Hepatocyte (in vitro differentiated cells): ENCODE results near the gene ZC3H12D. TPM values are rescaled to one million over a fixed set of nuclear protein-coding genes. Genes with fewer than 3 reads are reported as not detected.

Experiments used
- DNase-seq: peaks from one replicate; pipeline ENCODE4 v3.0.0-alpha.2; 2016; ENCODE audit warnings: low spot score
- H2AFZ ChIP-seq: fragments of 200-600 bp; sonication (generic); 2 replicates; pipeline ENCODE4 v1.6.0; 2016; ENCODE audit warnings: antibody characterized with exemption, mild to moderate bottlenecking
- H3K27ac ChIP-seq: fragments of 200-600 bp; sonication (generic); 2 replicates; pipeline ENCODE4 v1.5.1; 2016; ENCODE audit warnings: mild to moderate bottlenecking
- H3K27me3 ChIP-seq: fragments of 200-600 bp; sonication (generic); 2 replicates; pipeline ENCODE4 v1.6.1; 2016
- H3K36me3 ChIP-seq: fragments of 200-600 bp; sonication (generic); replicated peaks from 2 replicates; pipeline ENCODE4 v1.5.1; 2016; ENCODE audit warnings: low read depth; ENCODE audit not compliant: insufficient read depth
- H3K4me1 ChIP-seq: fragments of 200-600 bp; sonication (generic); 2 replicates; pipeline ENCODE4 v1.5.1; 2016; ENCODE audit warnings: mild to moderate bottlenecking, moderate library complexity; ENCODE audit not compliant: insufficient read depth
- H3K4me2 ChIP-seq: fragments of 200-600 bp; sonication (generic); 2 replicates; pipeline ENCODE4 v1.6.0; 2016
- H3K4me3 ChIP-seq: fragments of 200-600 bp; sonication (generic); 2 replicates; pipeline ENCODE4 v1.5.1; 2016; ENCODE audit warnings: mild to moderate bottlenecking
- H3K79me2 ChIP-seq: fragments of 200-600 bp; sonication (generic); 2 replicates; pipeline ENCODE4 v1.6.0; 2017; ENCODE audit warnings: mild to moderate bottlenecking
- H3K9me2 ChIP-seq: fragments of 200-600 bp; sonication (generic); replicated peaks from 2 replicates; pipeline ENCODE4 v1.6.0; 2017; ENCODE audit warnings: mild to moderate bottlenecking; ENCODE audit not compliant: insufficient read depth
- H3K9me3 ChIP-seq: fragments of 200-600 bp; sonication (generic); 2 replicates; pipeline ENCODE4 v1.5.1; 2016; ENCODE audit warnings: low read depth, mild to moderate bottlenecking
- H4K20me1 ChIP-seq: fragments of 200-600 bp; sonication (generic); 2 replicates; pipeline ENCODE4 v1.6.0; 2016; ENCODE audit warnings: mild to moderate bottlenecking; ENCODE audit not compliant: insufficient read depth, poor library complexity, severe bottlenecking
- EZH2 ChIP-seq: fragments of 200-600 bp; sonication (generic); IDR thresholded peaks from 2 replicates; pipeline ENCODE4 v1.6.1; 2016; ENCODE audit warnings: antibody characterized with exemption, mild to moderate bottlenecking, borderline replicate concordance
- EZH2phosphoT487 ChIP-seq: fragments of 200-600 bp; sonication (generic); IDR thresholded peaks from one replicate; pipeline ENCODE4 v1.6.1; 2018; ENCODE audit warnings: antibody characterized with exemption, mild to moderate bottlenecking, low read depth, moderate library complexity; ENCODE audit not compliant: unreplicated experiment, severe bottlenecking
- WGBS: methylation state at CpG from one replicate; pipeline ENCODE4 v1.1.6; 2016; ENCODE audit warnings: low lambda C conversion rate; ENCODE audit errors: missing lambda C conversion rate; 5-methylcytosine and 5-hydroxymethylcytosine counted together
- polyA plus RNA-seq: library from polyadenylated mRNA; unstranded; fragments of >200 nt; fragmentation: Nextera tagmentation; extraction: Ambion mirVana; gene quantifications from 2 replicates; pipeline ENCODE4 v1.2.1, GENCODE V29; 2016
- total RNA-seq: library from RNA; depleted of rRNA; stranded (reverse); fragments of >200 nt; gene quantifications from 2 replicates; pipeline ENCODE4 v1.2.3, GENCODE V29; 2014
- TF ChIP-seq, protein P1 (sequence below): fragments of 200-600 bp; sonication (generic); IDR thresholded peaks from 2 replicates; pipeline ENCODE4 v1.5.1; 2016; ENCODE audit warnings: antibody characterized with exemption, mild to moderate bottlenecking; ENCODE audit not compliant: poor library complexity

The ZC3H12D gene
- total and polyA plus RNA-seq, 2 experiments from 2014 or later, result 0.06 to 0.50 TPM

DNA sequence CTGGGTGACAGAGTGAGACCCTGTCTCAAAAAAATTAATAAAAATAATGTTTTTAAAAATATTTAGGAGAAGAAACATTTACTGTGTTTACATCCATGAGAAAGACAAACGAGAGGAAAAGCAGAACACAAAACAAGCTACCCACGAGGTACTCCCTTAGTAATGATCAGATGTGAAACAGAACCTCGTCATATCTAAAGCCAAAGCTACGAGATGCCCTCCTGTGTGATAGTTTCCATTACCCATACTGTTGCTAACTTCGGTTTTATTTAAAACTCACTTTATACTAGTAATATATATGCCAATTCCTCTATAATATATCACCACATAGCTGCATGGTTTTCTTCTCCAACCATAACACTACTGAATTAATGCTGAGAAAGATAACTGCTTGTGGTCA is 63.7 kb downstream of the ZC3H12D start:
- Histone ChIP-seq H2AFZ (no peak overlapping the region), H3K79me2 (no peaks in the 10 kb centered on the region), H3K27ac (no peak overlapping the region), H3K9me2 (no peaks in the 10 kb centered on the region), H3K27me3 (no peaks in the 10 kb centered on the region), H3K9me3 (no peaks in the 10 kb centered on the region), H3K4me1 (peaks cover 6% of the 10 kb centered on the region), H3K4me2 (no peak overlapping the region), H4K20me1 (no peaks in the 10 kb centered on the region), H3K4me3 (no peak overlapping the region), H3K36me3 (no peaks in the 10 kb centered on the region)
- DNase-seq, result no peak
- 86% methylated on average over 5 of the region's 5 CpGs for WGBS
- TF ChIP-seq EZH2phosphoT487, result no peak
- TF ChIP-seq, protein P1, sequence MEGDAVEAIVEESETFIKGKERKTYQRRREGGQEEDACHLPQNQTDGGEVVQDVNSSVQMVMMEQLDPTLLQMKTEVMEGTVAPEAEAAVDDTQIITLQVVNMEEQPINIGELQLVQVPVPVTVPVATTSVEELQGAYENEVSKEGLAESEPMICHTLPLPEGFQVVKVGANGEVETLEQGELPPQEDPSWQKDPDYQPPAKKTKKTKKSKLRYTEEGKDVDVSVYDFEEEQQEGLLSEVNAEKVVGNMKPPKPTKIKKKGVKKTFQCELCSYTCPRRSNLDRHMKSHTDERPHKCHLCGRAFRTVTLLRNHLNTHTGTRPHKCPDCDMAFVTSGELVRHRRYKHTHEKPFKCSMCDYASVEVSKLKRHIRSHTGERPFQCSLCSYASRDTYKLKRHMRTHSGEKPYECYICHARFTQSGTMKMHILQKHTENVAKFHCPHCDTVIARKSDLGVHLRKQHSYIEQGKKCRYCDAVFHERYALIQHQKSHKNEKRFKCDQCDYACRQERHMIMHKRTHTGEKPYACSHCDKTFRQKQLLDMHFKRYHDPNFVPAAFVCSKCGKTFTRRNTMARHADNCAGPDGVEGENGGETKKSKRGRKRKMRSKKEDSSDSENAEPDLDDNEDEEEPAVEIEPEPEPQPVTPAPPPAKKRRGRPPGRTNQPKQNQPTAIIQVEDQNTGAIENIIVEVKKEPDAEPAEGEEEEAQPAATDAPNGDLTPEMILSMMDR, result no peak
- no peak for TF ChIP-seq EZH2

DNA sequence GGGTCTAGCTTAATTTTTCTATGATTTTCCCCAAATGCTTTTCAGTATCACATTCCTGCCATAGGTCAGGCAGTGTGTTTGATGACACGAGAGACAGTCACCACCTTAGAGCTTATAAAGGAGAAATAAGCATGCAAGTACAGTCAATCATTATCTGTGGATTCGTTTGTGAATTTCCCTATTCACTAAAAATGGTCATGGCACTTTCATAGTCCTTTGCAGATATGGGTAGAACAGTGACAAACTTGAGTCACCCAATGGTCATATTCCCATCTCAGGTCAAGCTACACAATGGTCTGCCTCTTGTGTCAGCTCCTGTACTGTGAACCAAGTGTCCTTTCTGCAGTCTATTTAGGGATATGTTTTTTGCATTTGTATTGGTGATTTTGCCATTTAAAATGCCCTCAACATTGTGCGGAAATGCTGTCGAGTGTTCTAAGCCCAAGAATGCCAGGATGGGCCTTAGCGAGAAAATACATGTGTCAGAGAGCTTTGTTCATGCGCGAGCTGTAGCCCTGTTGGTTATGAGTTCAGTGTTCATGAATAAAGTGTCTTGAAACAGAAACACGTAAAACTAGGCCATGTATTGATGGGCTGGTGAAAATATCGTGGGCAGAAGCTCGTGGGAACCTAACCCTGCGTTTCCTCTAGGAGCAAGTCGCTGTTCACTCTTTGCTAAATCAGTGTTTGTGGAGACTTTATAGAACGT is 65.0 kb downstream of the ZC3H12D start:
- Histone ChIP-seq H3K4me1 (peaks cover 6% of the 10 kb centered on the region), H3K27ac (no peak overlapping the region), H3K9me3 (no peaks in the 10 kb centered on the region), H2AFZ (no peak overlapping the region), H3K36me3 (no peaks in the 10 kb centered on the region), H3K4me3 (no peak overlapping the region), H3K79me2 (no peaks in the 10 kb centered on the region), H3K4me2 (no peak overlapping the region), H3K9me2 (no peaks in the 10 kb centered on the region), H3K27me3 (no peaks in the 10 kb centered on the region), H4K20me1 (no peaks in the 10 kb centered on the region)
- DNase-seq, result no peak
- WGBS, result 92% methylated on average over 13 of the region's 13 CpGs
- TF ChIP-seq EZH2 (no peak), EZH2phosphoT487 (no peak)
- TF ChIP-seq, protein P1, result no peak

DNA sequence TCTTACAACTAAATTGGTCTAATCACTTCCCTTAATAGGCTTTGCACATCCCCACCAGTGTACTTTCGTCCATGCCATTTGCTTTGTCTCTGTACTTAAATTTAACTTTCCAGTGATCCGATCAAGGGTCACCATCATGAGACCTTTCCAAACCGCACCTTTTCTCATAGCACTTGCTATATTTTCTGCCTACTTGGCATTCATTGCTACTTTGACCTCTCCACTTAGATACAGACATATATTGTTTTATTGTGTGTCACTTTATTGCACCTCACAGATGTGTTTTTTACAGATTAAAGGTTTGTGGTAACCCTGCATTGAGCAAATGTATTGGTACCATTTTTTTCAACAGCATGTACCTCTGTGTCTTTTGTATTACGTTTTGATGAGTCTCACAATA is 70.0 kb downstream of the ZC3H12D start:
- no peak overlapping the region for H3K27ac ChIP-seq
- TF ChIP-seq EZH2phosphoT487, result no peak
- TF ChIP-seq EZH2, result no peak
- TF ChIP-seq, protein P1, result no peak
- 96% methylated on average over 4 of the region's 4 CpGs for WGBS
- DNase-seq, result no peak
- no peak overlapping the region for H3K4me2 ChIP-seq
- no peak overlapping the region for H3K4me3 ChIP-seq
- H3K27me3 ChIP-seq, result no peaks in the 10 kb centered on the region
- no peaks in the 10 kb centered on the region for H3K36me3 ChIP-seq
- no peaks in the 10 kb centered on the region for H4K20me1 ChIP-seq
- H2AFZ ChIP-seq, result no peak overlapping the region
- H3K4me1 ChIP-seq, result no peaks in the 10 kb centered on the region
- no peaks in the 10 kb centered on the region for H3K9me3 ChIP-seq
- H3K79me2 ChIP-seq, result no peaks in the 10 kb centered on the region
- H3K9me2 ChIP-seq, result no peaks in the 10 kb centered on the region
